NCI-H1694 treated with DMSO at 0.1 percent for 48 hours (cell line): Measurements from ENCODE around the gene DDX39A.
"Not testable (repeated sequence)": the region's sequence is repeated elsewhere in the genome, so short reads cannot be mapped to it uniquely, and the experiment has no call there.

Source experiments
- DNase-seq: peaks from one replicate; lab custom pipeline; 2025; lab: John Stamatoyannopoulos, UW

Gene DDX39A

GRCh38 chr19:14408491-14409145, 10.5 kb downstream of the DDX39A start:
- DNase-seq: no peak

- no peak for DNase-seq
Measured at GRCh38 chr19:14407605-14408484, 11.3 kb downstream of the DDX39A start.

GRCh38 chr19:14406645-14407401, 12.3 kb downstream of the DDX39A start:
- no peak for DNase-seq

- DNase-seq: peak; percentile 73
Measured at GRCh38 chr19:14405758-14406644, 13.1 kb downstream of the DDX39A start.

GRCh38 chr19:14405380-14405757, 13.8 kb downstream of the DDX39A start:
- no peak for DNase-seq

- DNase-seq: no peak
Measured at GRCh38 chr19:14404312-14404711, 14.8 kb downstream of the DDX39A start.

- DNase-seq: not testable (repeated sequence)
Measured at GRCh38 chr19:14403145-14403930, 15.8 kb downstream of the DDX39A start.

GRCh38 chr19:14402332-14403144, 16.6 kb downstream of the DDX39A start:
- DNase-seq: no peak

- no peak for DNase-seq
Measured at GRCh38 chr19:14401468-14402195, 17.5 kb downstream of the DDX39A start.

- no peak for DNase-seq
Measured at GRCh38 chr19:14400951-14401431, 18.1 kb downstream of the DDX39A start.

- not testable (repeated sequence) for DNase-seq
Measured at GRCh38 chr19:14397168-14397567, 22.0 kb downstream of the DDX39A start.

- not testable (repeated sequence) for DNase-seq
Measured at GRCh38 chr19:14396730-14397129, 22.4 kb downstream of the DDX39A start.

- DNase-seq: no peak
Measured at GRCh38 chr19:14395710-14396336, 23.3 kb downstream of the DDX39A start.

- no peak for DNase-seq
Measured at GRCh38 chr19:14395262-14395661, 23.9 kb downstream of the DDX39A start.

- DNase-seq: no peak
Measured at GRCh38 chr19:14394167-14394566, 25.0 kb downstream of the DDX39A start.

- no peak for DNase-seq
Measured at GRCh38 chr19:14393329-14393728, 25.8 kb downstream of the DDX39A start.

- no peak for DNase-seq
Measured at GRCh38 chr19:14391156-14391821, 27.9 kb downstream of the DDX39A start.

- DNase-seq: no peak
Measured at GRCh38 chr19:14390548-14390947, 28.6 kb downstream of the DDX39A start.
